Stimulated activated CD8-positive, alpha-beta memory T cell treated with anti-CD3 and anti-CD28 coated beads, Interleukin-2, amount 100 ng/mL, for 1 hour (primary cell): ENCODE results near the gene IGF2.
A peak's percentile ranks its signal among the peaks of the same experiment; 100 is the strongest.

Experiments
- DNase-seq, 2 donors: peaks; one replicate each; pipeline ENCODE4 v3.0.0-alpha.2; 2020; ENCODE audit warnings: low read depth in 2 of 2

Gene IGF2

DNA sequence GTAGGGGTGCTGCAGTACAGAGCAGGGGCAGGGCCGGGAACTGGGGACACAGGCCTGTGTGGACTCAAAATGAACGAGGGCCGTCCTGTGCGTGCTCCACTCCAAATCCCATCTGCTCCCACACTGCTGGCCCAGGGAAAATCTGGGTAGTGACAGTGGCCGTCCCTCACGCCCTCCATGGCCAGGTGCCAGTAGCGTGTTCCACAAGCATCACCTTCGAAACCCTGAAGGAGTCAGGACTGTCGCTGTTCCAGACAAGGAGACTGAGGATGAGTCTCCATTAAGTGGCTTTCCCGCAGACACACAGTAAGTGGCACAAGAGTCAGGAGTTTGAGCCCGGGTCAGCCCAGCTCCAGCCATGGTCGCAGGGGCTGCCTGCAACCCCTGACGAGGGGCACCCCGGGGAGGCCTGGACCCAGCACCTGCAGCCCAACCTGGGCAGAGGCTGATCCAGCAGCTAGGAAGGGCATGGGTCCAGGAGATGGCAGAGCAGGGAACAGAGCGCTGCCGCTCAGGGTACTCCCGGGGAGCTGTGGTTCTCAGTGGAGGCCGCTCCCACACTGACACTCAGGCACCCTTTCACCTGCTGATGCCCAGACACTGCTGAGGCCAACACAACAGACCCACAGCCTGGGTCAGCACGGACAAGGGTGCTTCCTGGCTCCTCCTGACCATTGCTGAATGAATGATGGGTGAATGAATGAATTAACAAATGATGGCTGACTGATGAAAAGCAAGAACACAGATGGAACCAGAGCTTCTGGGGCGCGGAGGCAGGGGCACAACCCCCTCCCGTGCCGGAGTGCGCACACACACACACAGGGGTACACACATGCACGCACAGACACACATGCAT is 35.3 kb downstream of the IGF2 start:
- no peak for DNase-seq

DNA sequence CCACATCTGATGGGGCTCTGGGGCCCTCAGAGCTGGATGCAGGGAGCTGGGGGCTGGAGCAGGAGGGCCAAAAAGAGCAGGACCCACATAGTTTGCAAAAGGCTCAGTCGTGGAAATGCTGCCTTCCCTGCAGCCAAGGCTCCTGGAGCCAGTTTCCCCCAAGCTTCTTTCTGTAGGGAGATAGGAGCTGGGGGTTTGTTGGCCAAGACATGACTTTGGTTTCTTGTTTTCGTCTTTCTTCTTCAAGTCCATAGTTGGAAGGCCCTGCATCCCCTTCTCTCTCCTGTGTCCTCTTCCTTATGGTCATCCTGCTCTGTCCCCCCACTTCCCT is 36.3 kb downstream of the IGF2 start:
- DNase-seq: no peak

DNA sequence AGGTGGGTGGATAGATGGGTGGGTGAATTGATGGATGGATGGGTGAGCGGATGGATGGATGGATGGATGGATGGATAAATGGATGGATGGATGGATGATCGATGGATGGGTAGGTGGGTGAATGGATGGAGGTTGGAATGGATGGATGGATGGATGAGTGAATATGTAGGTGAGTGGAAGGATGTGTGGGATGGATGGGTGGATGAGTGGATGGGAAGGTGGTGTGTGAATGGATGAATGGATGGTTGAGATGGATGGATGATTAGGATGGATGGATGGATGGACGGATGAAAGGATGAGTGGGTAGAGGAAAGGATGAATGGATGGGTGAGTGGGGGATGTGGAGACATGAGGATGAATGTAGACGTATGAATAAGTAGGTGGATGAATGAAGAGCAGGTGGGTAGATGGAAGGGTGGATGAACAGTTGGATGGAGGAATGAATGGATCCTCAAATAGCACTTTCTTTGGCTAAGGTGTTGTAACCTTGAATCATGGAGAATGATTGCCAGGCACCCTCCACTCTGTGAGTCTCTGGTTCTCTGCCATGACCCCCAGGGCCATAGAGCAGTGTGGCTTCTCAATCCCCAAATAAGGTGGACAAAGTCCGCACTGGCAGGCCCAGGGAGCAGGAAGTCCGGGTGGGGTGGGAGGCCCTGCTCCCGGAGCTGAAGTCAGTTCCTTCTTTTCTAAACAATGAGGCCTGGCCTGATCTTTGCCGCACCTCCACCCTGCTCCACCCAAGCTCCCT is 36.9 kb downstream of the IGF2 start:
- no peak for DNase-seq

DNA sequence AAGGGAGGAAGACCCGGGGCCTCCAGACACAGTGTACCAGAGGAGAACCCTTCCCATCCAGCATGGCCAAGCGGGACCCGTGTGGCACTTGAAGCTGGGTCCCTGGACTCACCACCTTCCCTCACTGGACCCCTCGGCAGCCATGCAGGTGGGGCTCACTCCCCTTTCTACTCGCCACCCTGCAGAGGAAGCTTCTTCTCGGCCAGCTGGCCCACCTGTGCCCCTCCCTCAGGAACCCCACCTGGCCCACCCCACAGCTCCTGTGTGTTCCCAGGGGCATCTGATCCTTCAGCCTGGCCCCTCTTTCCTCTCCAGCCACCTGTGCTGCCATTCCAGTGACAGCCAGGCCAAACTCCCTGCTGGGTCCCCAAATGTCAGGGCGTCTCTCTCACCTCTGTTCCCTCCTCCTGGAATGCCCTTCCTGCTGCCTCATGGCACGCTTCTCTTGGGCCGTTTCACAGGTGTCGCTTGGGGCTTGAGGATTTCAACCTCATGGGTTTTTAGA is 38.0 kb downstream of the IGF2 start:
- DNase-seq: no peak

DNA sequence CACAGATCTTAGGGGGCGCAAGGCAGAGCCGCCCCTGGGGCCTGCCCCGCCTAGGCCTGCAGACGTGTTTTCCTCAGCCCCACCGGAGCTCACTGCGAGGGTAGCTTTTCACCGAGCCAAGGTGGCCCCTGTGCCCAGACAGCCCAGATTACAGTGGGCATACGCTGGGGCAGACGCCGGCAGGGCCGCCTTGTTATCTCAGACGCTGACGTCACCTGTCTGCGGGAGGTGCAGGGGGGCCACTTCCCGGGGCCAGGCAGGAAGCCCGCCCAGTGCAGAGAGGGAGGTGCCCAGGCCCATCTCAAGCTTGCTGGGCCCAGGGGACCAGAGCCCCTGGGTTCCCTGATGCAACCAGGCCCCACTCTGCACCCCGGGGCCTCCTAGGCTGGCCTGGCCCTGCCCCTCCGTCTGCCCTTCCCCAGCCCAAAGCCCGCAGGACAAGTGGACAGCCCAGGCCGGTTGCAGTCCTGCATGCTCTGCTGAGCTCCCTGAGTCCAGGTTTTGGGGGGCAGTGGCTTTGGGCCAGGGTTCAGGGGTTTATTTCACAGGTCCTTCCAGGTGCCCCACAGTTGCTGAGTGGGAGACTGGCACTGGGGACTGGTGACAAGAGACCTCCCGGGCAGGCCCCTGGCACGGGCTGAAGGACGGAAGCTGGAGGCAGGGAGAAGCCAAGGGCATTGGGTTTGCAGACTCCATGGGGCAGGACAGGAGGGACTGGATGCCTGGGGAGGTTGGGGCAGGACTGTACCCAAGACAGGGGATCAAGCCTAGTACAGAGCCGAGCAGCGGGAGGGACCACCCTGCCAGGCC is 38.6 kb downstream of the IGF2 start:
- peak in 1 of 2 donors; percentile 12 for DNase-seq

DNA sequence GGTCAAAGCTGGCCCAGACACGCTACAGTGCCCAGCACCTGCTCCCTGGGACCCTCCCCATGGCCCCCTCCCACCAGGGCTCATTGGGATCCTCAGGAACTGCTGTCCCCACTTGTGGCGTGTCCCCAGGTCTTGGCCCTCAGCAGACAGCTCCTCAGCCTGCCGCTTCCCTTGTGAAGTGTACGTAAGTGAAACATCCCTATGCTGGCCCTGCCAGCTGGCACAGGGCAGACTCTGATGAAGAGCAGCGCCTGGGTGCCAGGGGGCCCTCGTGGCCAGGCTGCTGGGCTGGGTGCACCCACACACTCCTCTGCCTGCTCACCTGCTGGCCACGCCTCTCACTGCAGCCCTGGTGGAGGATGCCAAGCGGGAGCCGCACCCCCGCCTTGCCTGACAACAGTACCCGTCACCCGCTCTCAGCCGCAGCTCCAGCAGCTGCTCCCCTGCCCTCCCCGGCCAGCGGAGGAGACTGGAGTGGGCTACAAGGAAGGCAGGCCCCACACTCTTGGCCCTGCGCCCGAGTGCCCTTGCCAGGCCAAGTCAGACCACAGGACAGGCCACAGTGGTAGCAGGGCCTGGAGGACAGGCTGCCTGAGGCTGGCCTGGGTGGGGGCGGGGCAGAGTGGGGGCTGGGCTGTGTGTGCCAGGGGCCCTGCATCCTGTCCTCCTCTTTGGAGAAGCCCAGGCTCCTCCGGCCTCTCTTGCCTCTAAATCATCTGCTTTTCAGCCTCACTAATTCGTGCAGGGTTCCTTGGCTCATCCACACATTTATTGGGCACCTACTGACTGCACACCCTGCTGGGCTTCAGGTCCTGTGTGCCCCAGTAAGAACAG is 39.5 kb downstream of the IGF2 start:
- no peak for DNase-seq

DNA sequence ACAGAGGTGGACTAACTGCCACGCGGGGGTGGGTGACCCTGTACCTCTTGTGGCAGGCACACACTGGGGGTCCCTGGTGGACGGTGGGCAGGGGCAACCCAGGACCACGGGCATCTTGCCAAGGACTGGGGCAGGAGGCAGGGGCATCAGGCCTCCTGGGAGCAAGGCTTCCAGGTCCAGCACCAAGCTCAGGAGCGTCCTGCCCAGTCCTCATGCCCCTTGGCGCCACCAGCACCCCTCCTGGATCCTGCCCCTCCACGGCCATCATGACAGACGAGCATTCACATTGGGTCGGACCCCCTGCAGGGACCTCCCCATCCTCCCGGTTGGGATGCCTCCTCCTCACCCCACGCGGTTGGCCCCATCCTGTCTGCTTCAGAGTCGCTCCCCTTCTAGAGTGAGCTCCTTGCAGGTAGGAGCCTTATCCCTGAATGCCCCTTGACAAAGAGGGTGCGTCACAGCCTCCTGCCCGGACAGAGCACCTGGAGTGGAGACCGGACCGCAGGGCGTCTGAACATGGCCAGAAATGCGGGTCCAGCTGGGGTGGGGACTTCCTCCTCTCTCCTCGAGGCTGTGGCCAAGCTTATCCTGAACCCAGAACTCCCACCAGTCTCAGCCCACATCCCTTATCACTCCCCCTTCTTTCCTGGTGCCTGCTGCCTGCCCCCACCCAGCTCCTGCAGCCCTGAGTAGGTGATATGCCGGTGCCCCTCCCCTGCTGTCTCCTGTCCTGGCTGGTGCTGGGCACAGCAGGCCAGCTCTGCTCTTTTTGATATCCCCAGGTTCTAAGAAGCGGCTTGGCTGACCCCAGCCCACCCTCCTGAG is 40.3 kb downstream of the IGF2 start:
- DNase-seq: no peak

DNA sequence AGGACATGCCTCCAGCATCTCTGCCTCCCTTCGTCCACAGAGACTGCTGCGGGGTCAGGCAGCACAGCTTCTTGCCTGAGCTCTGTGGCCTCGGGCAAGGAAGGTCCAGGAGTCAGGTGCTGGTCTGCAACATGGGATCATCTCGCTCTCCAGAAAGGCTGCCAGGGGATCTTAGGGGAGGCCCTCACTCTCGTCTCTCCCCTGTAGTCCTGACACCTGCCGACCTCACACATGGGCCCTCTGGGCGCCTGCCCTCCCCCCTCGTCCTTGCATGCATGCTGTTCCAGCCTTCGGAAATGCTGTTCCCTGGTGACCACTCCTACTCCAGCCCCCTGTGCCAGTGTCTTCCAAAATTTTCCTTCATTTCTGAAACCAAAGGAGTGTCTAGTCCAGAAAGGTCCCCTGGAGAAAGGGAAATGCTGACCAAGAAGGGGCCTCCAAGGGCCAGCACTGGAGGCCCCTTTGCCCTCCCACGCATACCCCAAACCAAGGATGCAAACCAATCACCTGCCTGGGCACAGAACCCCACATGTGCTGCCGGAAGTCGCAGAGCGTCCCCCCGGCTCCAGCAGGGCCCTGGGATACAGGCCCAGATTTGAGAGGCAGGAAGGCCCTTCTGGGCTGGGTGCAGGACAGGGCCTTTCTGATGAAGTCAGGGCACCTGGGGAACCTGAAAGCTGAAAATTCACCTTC is 41.0 kb downstream of the IGF2 start:
- DNase-seq: no peak

DNA sequence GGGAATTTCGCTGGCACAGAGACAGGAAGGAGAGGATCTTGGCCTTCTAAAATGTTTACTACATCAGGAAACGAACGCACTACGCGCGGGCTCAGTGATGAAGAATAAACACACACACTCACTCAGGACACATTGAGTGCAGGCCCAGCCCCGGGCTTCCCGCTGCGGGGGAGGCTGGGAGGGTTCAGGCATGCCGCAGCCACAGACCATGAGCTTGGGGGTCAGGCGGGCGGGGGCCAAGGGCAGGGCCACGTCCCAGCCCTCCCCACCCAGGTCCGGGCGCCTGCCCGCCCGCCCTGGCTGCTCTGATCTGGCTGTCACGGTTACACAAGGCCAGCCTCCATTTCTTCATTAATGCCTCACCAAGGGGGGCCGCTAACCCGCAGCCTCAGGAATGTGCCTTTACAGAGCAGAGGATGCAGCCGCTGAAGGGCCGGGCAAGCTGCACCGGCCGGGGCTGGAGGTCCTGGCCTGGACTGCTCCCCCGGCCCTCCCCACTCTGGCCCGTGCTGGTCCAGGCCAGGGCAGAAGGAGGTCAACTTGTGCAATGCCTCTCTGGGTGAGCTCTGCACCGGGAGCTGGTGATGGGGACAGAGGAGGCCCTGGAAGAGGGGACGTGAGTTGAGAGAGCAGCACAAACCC is 41.7 kb downstream of the IGF2 start:
- no peak for DNase-seq

DNA sequence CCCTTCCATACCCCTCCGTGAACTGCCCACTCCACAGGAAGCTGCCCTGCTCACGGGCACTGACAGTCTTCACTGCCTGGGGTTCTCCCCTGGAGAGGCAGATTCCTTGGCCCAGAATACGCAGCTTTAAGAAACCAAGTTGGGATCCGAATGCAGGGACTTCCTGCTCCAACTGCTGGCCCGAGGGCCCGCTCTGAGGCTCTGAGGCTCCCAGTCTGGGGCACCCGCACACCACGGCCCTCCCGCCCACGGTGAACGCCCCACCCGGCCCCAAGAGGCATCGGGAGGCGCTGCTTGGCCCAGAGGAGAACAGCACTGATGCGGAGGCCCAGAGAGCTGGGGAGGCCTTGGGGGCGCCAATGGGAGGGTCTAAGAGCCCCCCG is 42.3 kb downstream of the IGF2 start:
- no peak for DNase-seq

DNA sequence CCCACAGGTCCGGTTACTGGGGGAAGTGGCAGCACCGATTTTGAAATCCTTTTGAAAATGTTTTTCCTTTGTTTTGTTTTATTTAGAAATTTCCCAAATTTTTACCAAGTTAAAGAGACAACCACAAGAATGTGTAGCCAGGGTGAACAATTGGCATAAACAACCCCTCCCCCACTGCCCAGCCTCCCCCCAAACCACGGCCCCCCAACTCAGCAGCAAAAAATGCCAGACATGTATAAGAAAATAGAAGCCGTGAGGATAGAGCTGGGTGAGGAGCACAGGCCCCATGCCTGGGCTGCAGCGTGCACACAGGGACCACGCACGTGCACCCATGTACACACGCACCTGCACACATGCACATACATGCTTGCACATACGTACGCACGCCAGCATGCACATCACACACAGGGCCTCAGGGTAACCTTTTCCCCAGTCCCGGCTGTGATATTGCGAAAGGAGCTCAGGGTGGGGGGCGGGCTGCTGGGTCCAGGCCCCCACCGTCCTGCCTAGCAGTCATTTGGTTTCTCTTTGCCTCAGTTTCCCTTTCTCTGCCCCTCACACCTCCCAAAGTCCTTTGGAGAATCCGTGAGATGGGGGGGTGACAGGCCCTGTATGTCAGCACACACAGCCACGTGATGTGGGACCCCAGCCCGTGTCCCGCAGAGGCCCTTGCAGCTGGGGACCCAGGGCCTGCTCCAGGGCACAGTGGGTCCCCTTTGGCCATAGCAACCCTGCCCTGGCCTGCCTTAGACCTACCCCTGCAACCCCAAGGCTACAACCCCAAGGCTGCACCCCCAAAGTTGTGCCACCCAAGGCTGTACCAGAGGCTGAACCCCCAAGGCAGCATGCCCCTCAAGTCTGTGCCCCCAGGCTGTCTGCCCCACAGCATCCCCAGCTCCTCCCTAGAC is 42.9 kb downstream of the IGF2 start:
- DNase-seq: no peak

DNA sequence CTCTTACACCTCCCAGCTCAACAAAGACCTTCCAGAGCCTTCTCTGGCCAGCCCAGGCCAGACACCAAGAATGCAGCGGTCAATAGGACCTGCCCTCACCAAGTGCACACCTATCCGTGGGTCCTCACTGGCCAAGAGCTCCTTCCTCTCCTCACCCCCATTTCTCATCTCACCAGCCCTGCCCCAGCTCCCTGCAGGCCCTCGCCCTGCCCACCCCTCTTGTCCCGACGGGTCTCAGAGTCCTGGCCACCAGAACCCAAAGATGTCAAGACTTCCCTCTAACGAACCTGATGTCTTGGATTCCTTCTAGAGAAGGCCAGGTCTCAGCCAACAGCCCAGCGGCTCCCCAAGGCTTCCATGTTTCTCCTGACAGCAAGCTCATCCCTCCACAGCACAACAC is 43.6 kb downstream of the IGF2 start:
- no peak for DNase-seq

DNA sequence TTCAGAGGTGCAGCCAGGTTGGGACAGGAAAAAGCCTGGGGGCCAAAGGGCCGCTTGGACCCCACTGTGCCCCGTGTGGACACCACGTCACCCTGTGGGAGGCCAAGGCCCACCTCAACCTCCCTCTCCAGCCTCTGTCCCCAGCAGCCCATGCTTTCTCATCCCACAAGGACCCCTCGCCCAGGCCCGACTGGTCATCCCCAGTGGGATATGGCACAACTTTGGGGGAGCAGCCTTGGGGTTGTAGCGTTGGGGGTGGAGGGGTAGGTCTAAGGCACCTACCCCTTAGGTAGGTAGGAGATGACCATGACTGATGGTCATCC is 44.0 kb downstream of the IGF2 start:
- no peak for DNase-seq

DNA sequence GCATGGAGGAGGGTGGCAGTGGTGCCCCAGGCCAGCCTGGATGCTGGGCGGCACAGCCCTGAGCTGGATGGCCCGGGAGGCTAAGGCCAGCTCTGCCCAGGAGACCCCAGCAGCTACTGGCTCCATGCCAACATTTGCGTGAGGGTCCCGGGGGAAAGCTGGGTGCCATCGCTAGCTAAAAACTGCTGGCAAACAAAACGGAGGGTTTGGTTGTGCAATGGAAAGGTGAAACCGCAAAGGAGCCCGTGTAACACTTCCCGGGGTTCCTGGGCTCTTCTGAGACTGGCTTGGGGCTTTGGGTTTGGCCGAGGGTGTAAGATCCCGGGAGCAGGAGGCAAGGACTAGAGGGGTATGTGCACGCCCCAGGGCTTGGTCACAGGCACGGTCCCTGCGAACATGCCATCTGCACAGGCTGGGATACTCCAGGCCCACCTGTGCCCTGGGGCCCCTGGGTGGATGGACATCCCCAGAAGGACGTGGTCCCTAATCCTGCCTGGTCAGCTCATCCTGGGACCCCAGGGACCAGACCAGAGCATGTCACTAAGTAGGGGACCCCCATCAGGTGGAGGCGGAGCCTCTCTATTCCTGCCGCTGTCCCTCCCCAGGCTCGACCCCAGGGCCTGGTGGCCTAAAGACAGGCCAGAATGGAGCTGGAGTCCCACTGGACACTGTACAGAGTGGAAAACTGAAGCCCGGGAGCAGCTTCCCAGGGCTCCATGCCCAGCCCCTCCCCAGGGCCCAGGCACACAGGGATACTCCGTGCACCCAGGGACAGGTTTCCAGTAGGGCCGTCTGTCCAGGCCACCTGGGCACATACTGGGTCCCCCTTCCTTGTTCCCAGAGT is 44.6 kb downstream of the IGF2 start:
- DNase-seq: no peak

DNA sequence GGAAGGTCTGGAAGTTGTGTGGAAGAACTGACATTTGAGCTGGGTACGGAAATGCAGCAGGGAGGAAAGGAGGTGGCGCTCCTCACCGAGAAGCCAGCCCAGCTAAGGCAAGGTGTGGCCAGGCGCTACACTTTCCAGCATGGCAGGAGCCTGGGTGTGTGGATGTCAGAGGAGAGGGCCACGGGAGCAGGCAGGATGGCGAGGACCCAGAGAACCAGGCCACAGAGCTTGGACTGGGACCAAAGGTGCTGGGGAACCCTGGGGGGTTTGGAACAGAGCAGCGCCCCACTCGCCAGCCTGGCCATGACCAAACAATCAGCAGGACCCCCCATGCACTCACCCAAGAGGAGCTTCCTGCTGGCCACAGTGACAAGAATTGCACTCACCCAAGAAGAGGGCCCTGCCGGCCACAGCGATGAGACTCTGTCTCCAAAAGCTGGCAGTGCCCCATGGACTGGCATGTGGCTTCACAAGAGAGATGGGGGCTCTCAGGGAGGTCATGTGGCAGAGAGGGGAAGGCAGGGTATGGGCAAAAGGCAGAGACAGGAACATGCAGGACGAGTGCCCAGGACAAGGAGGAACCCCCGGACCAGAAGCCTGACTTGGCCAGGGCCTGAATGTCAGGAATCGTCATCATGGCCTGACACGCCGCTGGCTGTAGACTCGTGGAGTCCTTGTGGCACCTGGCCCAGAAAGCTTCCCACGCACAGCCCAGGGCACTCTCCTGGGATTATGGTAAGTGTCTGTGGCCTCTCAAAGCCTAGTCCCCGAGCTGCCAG is 45.4 kb downstream of the IGF2 start:
- DNase-seq: no peak

DNA sequence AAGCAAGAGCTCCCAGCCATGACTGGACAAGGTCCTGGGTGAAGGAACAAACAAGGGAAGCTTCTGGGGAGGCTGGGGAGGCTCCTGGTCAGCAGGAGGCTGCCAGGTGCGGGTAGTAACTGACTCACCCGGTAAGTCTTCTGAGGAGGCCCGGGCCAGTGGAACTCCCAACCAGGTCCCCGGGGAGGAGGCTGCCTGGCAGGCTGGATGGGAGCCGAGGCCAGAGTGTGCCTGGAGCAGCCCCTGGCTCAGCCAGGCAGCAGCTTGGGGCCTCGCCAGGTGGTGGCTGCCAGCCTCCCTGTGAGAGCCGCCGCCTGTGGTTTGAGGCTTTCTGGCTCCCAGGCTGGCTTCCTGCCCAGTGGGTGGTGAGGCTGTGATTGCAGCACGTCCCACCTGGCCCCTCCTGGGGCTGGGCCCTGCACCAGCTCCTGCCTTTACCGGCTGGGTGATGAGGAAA is 46.2 kb downstream of the IGF2 start:
- peak in 1 of 2 donors; percentile 36 for DNase-seq

DNA sequence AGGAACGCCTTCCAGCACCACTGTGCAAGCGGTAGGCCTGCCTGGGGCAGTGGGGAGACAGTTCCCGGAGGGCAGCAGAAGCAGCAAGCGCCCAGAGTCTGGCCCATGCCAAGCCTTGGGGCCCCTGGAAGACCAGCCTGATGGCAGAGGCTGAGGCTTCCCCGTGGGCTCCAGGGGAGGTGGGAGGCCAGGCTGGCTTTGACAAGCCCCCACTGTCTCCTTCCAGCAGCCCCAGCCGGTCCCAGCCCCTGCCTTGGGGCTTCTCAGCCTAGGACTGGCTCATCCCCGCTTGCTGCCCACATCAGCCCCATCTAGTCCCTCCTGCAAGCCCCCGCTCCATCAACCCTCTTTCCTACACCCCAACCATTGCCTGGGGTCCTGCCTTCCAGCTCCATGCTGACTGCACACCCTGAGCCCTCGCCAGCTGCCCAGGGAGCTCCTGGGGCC is 46.7 kb downstream of the IGF2 start:
- DNase-seq: no peak
